H9 (cell line): ENCODE measurements around the gene HOXC10. TPM values are rescaled to one million over a fixed set of nuclear protein-coding genes. Genes with fewer than 3 reads are reported as not detected.

Source experiments
- DNase-seq: peaks from one replicate; pipeline ENCODE4 v3.0.0-alpha.2; 2017
- H2AFZ ChIP-seq: one replicate; pipeline ENCODE4 v1.6.1; 2013; ENCODE audit warnings: mild to moderate bottlenecking, low read length, control low read depth, moderate library complexity
- H2AK5ac ChIP-seq: 2 replicates; pipeline ENCODE4 v1.6.1; 2013; ENCODE audit warnings: low read length, control low read depth, mixed read lengths; ENCODE audit not compliant: insufficient read length
- H2BK120ac ChIP-seq: one replicate; pipeline ENCODE4 v1.6.1; 2013; ENCODE audit warnings: low read depth, mild to moderate bottlenecking, low read length, control low read depth, inconsistent platforms; ENCODE audit not compliant: poor library complexity, severe bottlenecking
- H2BK12ac ChIP-seq: 2 replicates; pipeline ENCODE4 v1.6.1; 2013; ENCODE audit warnings: low read length, control low read depth, mixed read lengths, low read depth; ENCODE audit not compliant: insufficient read length
- H2BK15ac ChIP-seq: 2 replicates; pipeline ENCODE4 v1.6.1; 2013; ENCODE audit warnings: low read depth, low read length, control low read depth
- H2BK20ac ChIP-seq: one replicate; pipeline ENCODE4 v1.6.1; 2013; ENCODE audit warnings: low read depth, mild to moderate bottlenecking, low read length, control low read depth, inconsistent platforms; ENCODE audit not compliant: poor library complexity, severe bottlenecking
- H2BK5ac ChIP-seq: 2 replicates; pipeline ENCODE4 v1.6.1; 2013; ENCODE audit warnings: low read length, control low read depth, mixed read lengths; ENCODE audit not compliant: insufficient read length
- H3K14ac ChIP-seq: 2 replicates; pipeline ENCODE4 v1.6.1; 2013; ENCODE audit warnings: low read length, control low read depth; ENCODE audit not compliant: insufficient read depth
- H3K18ac ChIP-seq: 2 replicates; pipeline ENCODE4 v1.6.1; 2013; ENCODE audit warnings: low read depth, mild to moderate bottlenecking, mixed read lengths, low read length, control low read depth; ENCODE audit not compliant: insufficient read length
- H3K23ac ChIP-seq: 2 replicates; pipeline ENCODE4 v1.6.1; 2013; ENCODE audit warnings: low read length, control low read depth, mixed read lengths, low read depth; ENCODE audit not compliant: insufficient read length
- H3K23me2 ChIP-seq: 2 replicates; pipeline ENCODE4 v1.6.1; 2013; ENCODE audit warnings: low read depth, mild to moderate bottlenecking, mixed read lengths, low read length, control low read depth; ENCODE audit not compliant: insufficient read length, poor library complexity, severe bottlenecking
- H3K27ac ChIP-seq: 2 replicates; pipeline ENCODE4 v1.5.1; 2013; ENCODE audit warnings: low read length, control low read depth, mixed read lengths, low read depth; ENCODE audit not compliant: insufficient read length
- H3K27me3 ChIP-seq: 2 replicates; pipeline ENCODE4 v1.6.1; 2013; ENCODE audit warnings: low read length, control low read depth, inconsistent platforms; ENCODE audit not compliant: insufficient read depth
- H3K4ac ChIP-seq: 2 replicates; pipeline ENCODE4 v1.6.1; 2013; ENCODE audit warnings: low read depth, mild to moderate bottlenecking, control low read depth, inconsistent platforms, low read length, moderate library complexity
- H3K4me1 ChIP-seq: 2 replicates; pipeline ENCODE4 v1.6.1; 2013; ENCODE audit warnings: low read length, control low read depth, inconsistent platforms; ENCODE audit not compliant: insufficient read depth
- H3K4me2 ChIP-seq: 2 replicates; pipeline ENCODE4 v1.6.1; 2013; ENCODE audit warnings: low read length, control low read depth, mixed read lengths; ENCODE audit not compliant: insufficient read length, insufficient read depth
- H3K56ac ChIP-seq: 2 replicates; pipeline ENCODE4 v1.6.1; 2013; ENCODE audit warnings: low read depth, mild to moderate bottlenecking, mixed read lengths, low read length, control low read depth; ENCODE audit not compliant: insufficient read length
- H3K79me1 ChIP-seq: 2 replicates; pipeline ENCODE4 v1.6.1; 2013; ENCODE audit warnings: low read depth, mild to moderate bottlenecking, moderate library complexity, low read length, control low read depth, inconsistent platforms; ENCODE audit not compliant: insufficient read depth, poor library complexity, severe bottlenecking
- H3K79me2 ChIP-seq: 2 replicates; pipeline ENCODE4 v1.6.1; 2013; ENCODE audit warnings: low read length, control low read depth, inconsistent platforms; ENCODE audit not compliant: insufficient read depth
- H3K9ac ChIP-seq: 2 replicates; pipeline ENCODE4 v1.6.1; 2013; ENCODE audit warnings: low read length, control low read depth, mixed read lengths; ENCODE audit not compliant: insufficient read length; ENCODE audit errors: extremely low read depth
- H3K9me3 ChIP-seq: one replicate; pipeline ENCODE4 v1.6.1; 2013; ENCODE audit warnings: low read depth, low read length, inconsistent platforms; ENCODE audit not compliant: control insufficient read depth
- H3T11ph ChIP-seq: one replicate; pipeline ENCODE4 v1.6.1; 2013; ENCODE audit warnings: mild to moderate bottlenecking, low read length, control low read depth, inconsistent platforms
- H4K20me1 ChIP-seq: one replicate; pipeline ENCODE4 v1.6.1; 2013; ENCODE audit not compliant: control insufficient read depth, insufficient read length, insufficient read depth
- H4K5ac ChIP-seq: 2 replicates; pipeline ENCODE4 v1.6.1; 2013; ENCODE audit warnings: low read depth, mild to moderate bottlenecking, mixed read lengths, low read length, control low read depth; ENCODE audit not compliant: insufficient read length
- H4K8ac ChIP-seq: replicated peaks from 2 replicates; pipeline ENCODE4 v1.6.1; 2013; ENCODE audit warnings: low read length, control low read depth, mixed read lengths, low read depth; ENCODE audit not compliant: insufficient read length
- H4K91ac ChIP-seq: 2 replicates; pipeline ENCODE4 v1.6.1; 2013; ENCODE audit warnings: low read depth, mild to moderate bottlenecking, moderate library complexity, mixed read lengths, low read length, control low read depth; ENCODE audit not compliant: insufficient read length
- H3K27ac Mint-ChIP-seq, 3 experiments: 2 replicates in 2 of 3; 3 replicates in 1 of 3; pipeline ENCODE4 v1.8.0; 2020 to 2021; ENCODE audit warnings: mixed read lengths in 3 of 3, mild to moderate bottlenecking in 1 of 3, moderate library complexity in 1 of 3
- H3K27me3 Mint-ChIP-seq: 2 replicates; pipeline ENCODE4 v1.8.0; 2021; ENCODE audit warnings: low read depth, mild to moderate bottlenecking, moderate library complexity, mixed read lengths
- H3K36me3 Mint-ChIP-seq, 3 experiments: 2 replicates in 2 of 3; 3 replicates in 1 of 3; pipeline ENCODE4 v1.8.0; 2020 to 2021; ENCODE audit warnings: low read depth in 3 of 3, mixed read lengths in 3 of 3; ENCODE audit not compliant: insufficient read depth in 1 of 3
- H3K4me1 Mint-ChIP-seq, 2 experiments: 2 replicates each; pipeline ENCODE4 v1.8.0; 2020; ENCODE audit warnings: mixed read lengths in 2 of 2
- H3K4me3 Mint-ChIP-seq, 2 experiments: 2 replicates in 1 of 2; 3 replicates in 1 of 2; pipeline ENCODE4 v1.8.0; 2020 to 2021; ENCODE audit warnings: mild to moderate bottlenecking in 2 of 2, mixed read lengths in 2 of 2, moderate library complexity in 1 of 2
- H3K9me3 Mint-ChIP-seq, 2 experiments: 2 replicates in 1 of 2; 3 replicates in 1 of 2; pipeline ENCODE4 v1.8.0; 2020; ENCODE audit warnings: mild to moderate bottlenecking in 2 of 2, mixed read lengths in 2 of 2, moderate library complexity in 1 of 2
- WGBS: extraction: QIAGEN DNeasy Blood & Tissue Kit; methylation state at CpG from one replicate; pipeline ENCODE4 v1.1.7; 2013; ENCODE audit warnings: missing lambda C conversion rate, low lambda C conversion rate, mixed read lengths; ENCODE audit not compliant: insufficient read length; ENCODE audit errors: extremely low coverage; 5-methylcytosine and 5-hydroxymethylcytosine counted together
- total RNA-seq: library from RNA; stranded (reverse); gene quantifications from 2 replicates; pipeline ENCODE4 v1.2.1, GENCODE V29; 2021
- TF ChIP-seq, protein P1 (sequence below): fragments of 200-600 bp; sonication (generic); conservative IDR thresholded peaks from 3 replicates; pipeline ENCODE4 v1.8.0; 2021; ENCODE audit warnings: antibody characterized with exemption, mild to moderate bottlenecking

Gene HOXC10
- total RNA-seq, 1 experiment from 2014 or later: not detected

DNA sequence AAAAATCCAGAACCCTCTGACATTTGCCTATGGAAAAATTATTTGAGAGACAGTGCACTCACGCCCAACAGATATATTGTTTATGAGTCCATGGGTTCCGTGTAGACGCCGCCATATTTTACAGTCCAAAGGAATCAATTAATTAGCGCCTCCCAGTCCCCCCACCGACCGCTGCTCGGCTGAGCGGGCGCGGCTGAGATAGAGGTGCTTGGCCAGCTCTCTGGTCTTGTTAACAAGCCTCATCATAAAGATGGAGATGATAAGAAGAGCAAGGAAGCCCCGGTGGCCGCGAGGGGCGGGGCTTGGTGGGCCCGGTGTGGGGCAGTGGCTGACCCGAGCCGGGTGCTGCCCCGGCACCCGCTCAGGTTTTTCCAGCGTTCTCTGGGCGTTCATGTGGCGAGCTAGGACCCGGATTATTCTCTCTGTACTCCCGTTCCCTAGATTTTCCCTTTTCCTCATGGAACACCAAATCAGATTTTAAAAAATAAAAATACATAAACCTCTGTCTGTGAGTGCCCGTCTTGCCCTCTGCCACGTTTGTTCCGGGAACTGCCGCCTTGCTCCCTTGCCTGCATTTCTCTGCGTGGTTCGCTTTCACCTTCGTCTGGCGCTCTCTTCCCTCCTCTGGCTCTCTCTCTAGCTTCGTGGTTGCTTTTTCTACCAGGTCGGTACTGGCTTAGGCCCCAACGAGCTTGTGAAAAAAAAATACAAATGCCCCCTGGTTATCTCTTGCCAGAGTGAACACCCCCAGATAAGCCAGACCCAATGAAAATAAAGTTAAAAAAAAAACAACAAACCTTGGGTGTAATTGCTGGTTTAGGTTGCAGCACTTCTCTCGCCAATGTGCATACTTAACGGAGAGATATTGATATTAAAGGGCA lies 21.3 kb upstream of the HOXC10 start:
- H2BK120ac ChIP-seq: no peak overlapping the region
- no peak overlapping the region for H2BK5ac ChIP-seq
- H3K56ac ChIP-seq: no peak overlapping the region
- no peak overlapping the region for H3K18ac ChIP-seq
- no CpG with 5 or more reads among the region's 38 CpGs for WGBS
- H3K27ac ChIP-seq: no peak overlapping the region
- H4K91ac ChIP-seq: no peak overlapping the region
- TF ChIP-seq, protein P1, sequence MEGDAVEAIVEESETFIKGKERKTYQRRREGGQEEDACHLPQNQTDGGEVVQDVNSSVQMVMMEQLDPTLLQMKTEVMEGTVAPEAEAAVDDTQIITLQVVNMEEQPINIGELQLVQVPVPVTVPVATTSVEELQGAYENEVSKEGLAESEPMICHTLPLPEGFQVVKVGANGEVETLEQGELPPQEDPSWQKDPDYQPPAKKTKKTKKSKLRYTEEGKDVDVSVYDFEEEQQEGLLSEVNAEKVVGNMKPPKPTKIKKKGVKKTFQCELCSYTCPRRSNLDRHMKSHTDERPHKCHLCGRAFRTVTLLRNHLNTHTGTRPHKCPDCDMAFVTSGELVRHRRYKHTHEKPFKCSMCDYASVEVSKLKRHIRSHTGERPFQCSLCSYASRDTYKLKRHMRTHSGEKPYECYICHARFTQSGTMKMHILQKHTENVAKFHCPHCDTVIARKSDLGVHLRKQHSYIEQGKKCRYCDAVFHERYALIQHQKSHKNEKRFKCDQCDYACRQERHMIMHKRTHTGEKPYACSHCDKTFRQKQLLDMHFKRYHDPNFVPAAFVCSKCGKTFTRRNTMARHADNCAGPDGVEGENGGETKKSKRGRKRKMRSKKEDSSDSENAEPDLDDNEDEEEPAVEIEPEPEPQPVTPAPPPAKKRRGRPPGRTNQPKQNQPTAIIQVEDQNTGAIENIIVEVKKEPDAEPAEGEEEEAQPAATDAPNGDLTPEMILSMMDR: no peak
- H3K4me3 Mint-ChIP-seq: no peak overlapping the region
- H3K79me1 ChIP-seq: no peaks in the 10 kb centered on the region
- H3K4me1 Mint-ChIP-seq: peaks cover 8 to 12% of the 10 kb centered on the region in 2 experiments; a peak in 3 of 4 replicates
- DNase-seq: no peak
- H2BK20ac ChIP-seq: no peak overlapping the region
- no peaks in the 10 kb centered on the region for H4K20me1 ChIP-seq
- no peak overlapping the region for H3K14ac ChIP-seq
- no peak overlapping the region for H3K4me2 ChIP-seq
- no peak overlapping the region for H3T11ph ChIP-seq
- no peak overlapping the region for H2AK5ac ChIP-seq
- H3K27ac Mint-ChIP-seq: no peak overlapping the region
- H3K9me3 ChIP-seq: no peaks in the 10 kb centered on the region
- peaks cover 95% of the 10 kb centered on the region for H3K27me3 ChIP-seq
- H2BK15ac ChIP-seq: no peak overlapping the region
- no peak overlapping the region for H3K4ac ChIP-seq
- H3K23ac ChIP-seq: no peak overlapping the region
- H3K79me2 ChIP-seq: no peaks in the 10 kb centered on the region
- no peak overlapping the region for H4K5ac ChIP-seq
- H2BK12ac ChIP-seq: no peak overlapping the region
- no peak overlapping the region for H4K8ac ChIP-seq
- no peaks in the 10 kb centered on the region; a peak in 1 of 7 replicates for H3K36me3 Mint-ChIP-seq
- no peak overlapping the region for H3K9ac ChIP-seq
- peaks cover 2 to 14% of the 10 kb centered on the region in 2 experiments; a peak in 1 of 5 replicates for H3K9me3 Mint-ChIP-seq
- peaks cover 100% of the 10 kb centered on the region for H3K27me3 Mint-ChIP-seq
- H3K4me1 ChIP-seq: no peaks in the 10 kb centered on the region
- H2AFZ ChIP-seq: no peak overlapping the region
- H3K23me2 ChIP-seq: no peaks in the 10 kb centered on the region
